Keratinocyte (primary cell): ENCODE results near the gene CITED1. TPM values are rescaled to one million over a fixed set of nuclear protein-coding genes. Genes with fewer than 3 reads are reported as not detected.

Experiments used
- DNase-seq: peaks from one replicate; pipeline ENCODE4 v3.0.0-alpha.2; 2011; ENCODE audit warnings: low read depth, missing footprints, low spot score
- FAIRE-seq: peaks from 2 replicates; lab custom pipeline; 2011; peaks lifted over from hg19 to GRCh38; lab: Jason Lieb, UNC
- H2AFZ ChIP-seq: 2 replicates; pipeline ENCODE4 v1.6.0; 2012; ENCODE audit warnings: low read length, control low read depth, inconsistent platforms; ENCODE audit not compliant: control insufficient read depth
- H3K27ac ChIP-seq: 2 replicates; pipeline ENCODE4 v1.5.1; 2011; ENCODE audit warnings: low read length; ENCODE audit not compliant: control insufficient read depth, insufficient read depth
- H3K27me3 ChIP-seq: 3 replicates; pipeline ENCODE4 v1.6.0; 2011; ENCODE audit warnings: low read length; ENCODE audit not compliant: control insufficient read depth, insufficient read depth; ENCODE audit errors: extremely low read depth
- H3K36me3 ChIP-seq, 2 experiments: 2 replicates in 1 of 2; 3 replicates in 1 of 2; pipeline ENCODE4 v1.5.1; 2011; ENCODE audit warnings: low read length in 2 of 2, mild to moderate bottlenecking in 1 of 2; ENCODE audit not compliant: control insufficient read depth in 2 of 2, insufficient read depth in 2 of 2; ENCODE audit errors: extremely low read depth in 1 of 2
- H3K4me1 ChIP-seq: 3 replicates; pipeline ENCODE4 v1.5.1; 2011; ENCODE audit warnings: low read length; ENCODE audit not compliant: control insufficient read depth, insufficient read depth; ENCODE audit errors: extremely low read depth
- H3K4me2 ChIP-seq: 3 replicates; pipeline ENCODE4 v1.6.0; 2011; ENCODE audit warnings: low read depth, low read length; ENCODE audit not compliant: control insufficient read depth, insufficient read depth; ENCODE audit errors: extremely low read depth
- H3K4me3 ChIP-seq, 3 experiments: fragments of 200-600 bp in 1 of 3; sonication (generic) in 1 of 3; 2 replicates in 2 of 3; 3 replicates in 1 of 3; pipeline ENCODE4 v1.5.1; 2011 to 2016; ENCODE audit warnings: low read length in 3 of 3, mild to moderate bottlenecking in 3 of 3, control low read depth in 2 of 3, inconsistent platforms in 1 of 3, low read depth in 1 of 3, mixed read lengths in 1 of 3, mixed run types in 1 of 3, moderate library complexity in 1 of 3; ENCODE audit not compliant: control insufficient read depth in 2 of 3, insufficient read depth in 2 of 3; ENCODE audit errors: extremely low read depth in 1 of 3
- H3K79me2 ChIP-seq: 2 replicates; pipeline ENCODE4 v1.6.0; 2012; ENCODE audit warnings: low read length; ENCODE audit not compliant: control insufficient read depth, insufficient read depth
- H3K9ac ChIP-seq: 3 replicates; pipeline ENCODE4 v1.6.0; 2011; ENCODE audit warnings: low read length; ENCODE audit not compliant: control insufficient read depth, insufficient read depth; ENCODE audit errors: extremely low read depth
- H3K9me1 ChIP-seq: 3 replicates; pipeline ENCODE4 v1.6.0; 2011; ENCODE audit warnings: low read length; ENCODE audit not compliant: control insufficient read depth, insufficient read depth; ENCODE audit errors: extremely low read depth
- H3K9me3 ChIP-seq: 2 replicates; pipeline ENCODE4 v1.5.1; 2012; ENCODE audit warnings: low read depth, low read length; ENCODE audit not compliant: control insufficient read depth
- H4K20me1 ChIP-seq: 3 replicates; pipeline ENCODE4 v1.6.0; 2011; ENCODE audit warnings: low read length; ENCODE audit not compliant: control insufficient read depth, insufficient read depth; ENCODE audit errors: extremely low read depth
- EZH2 ChIP-seq: IDR thresholded peaks from one replicate; pipeline ENCODE4 v1.6.1; 2012; ENCODE audit warnings: inconsistent platforms, mild to moderate bottlenecking, low read length, moderate library complexity
- dilution Hi-C: fragments of 300-500 bp; cut with MboI; formaldehyde crosslinking; loops from one replicate; pipeline ENCODE4 v1.7.0; 2020; ENCODE audit warnings: low sequenced_read_pairs; ENCODE audit not compliant: extremely low pct_ligation_motif_present
- polyA plus RNA-seq, 5 experiments: library from polyadenylated mRNA; depleted of rRNA in 3 of 5; stranded (reverse) in 3 of 5; stranded (forward) in 1 of 5; unstranded in 1 of 5; fragments of >200 nt; gene quantifications; 1 replicate in 1 of 5; 2 replicates in 3 of 5; 3 replicates in 1 of 5; pipeline versions ENCODE4 v1.2.1 to v1.2.3, GENCODE V29; 2011 to 2012; ENCODE audit warnings: missing spikeins in 2 of 5, low read depth in 1 of 5, low replicate concordance in 1 of 5
- TF ChIP-seq, protein P1 (sequence below), 3 experiments: IDR thresholded peaks in 1 of 3; conservative IDR thresholded peaks in 1 of 3; optimal IDR thresholded peaks in 1 of 3; 2 replicates in 2 of 3; 3 replicates in 1 of 3; pipeline versions ENCODE3 to v1.5.1; 2011; ENCODE audit warnings: low read length in 3 of 3, mild to moderate bottlenecking in 3 of 3, moderate library complexity in 2 of 3, control low read depth in 1 of 3, inconsistent platforms in 1 of 3; ENCODE audit not compliant: insufficient read depth in 2 of 3; ENCODE audit errors: extremely low read depth in 1 of 3

CITED1 gene
- polyA plus RNA-seq, 1 donor (not counting 4 experiments of a cell fraction or from before 2014, with no cell fraction given), result 0.30 TPM

DNA sequence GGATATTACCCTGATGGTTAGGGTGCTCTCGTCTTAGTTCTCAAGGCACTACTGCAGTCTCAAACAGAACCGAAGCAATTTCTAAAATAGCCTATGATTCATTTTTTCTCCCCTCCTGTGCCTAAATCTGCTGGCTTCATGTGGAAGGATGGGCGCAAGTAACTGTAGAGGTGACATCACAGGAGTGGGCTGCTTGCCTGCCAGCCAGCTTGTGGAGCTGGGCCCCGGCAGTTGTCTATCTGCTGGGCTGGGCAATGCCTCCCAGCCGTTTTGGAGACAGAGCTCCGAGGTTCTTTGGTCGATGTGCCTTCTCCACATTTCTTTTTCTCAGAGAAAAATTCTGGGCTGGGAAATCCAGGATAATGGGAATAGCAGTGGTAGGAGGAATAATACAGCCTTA is 34.3 kb upstream of the CITED1 start:
- H3K4me1 ChIP-seq, result no peaks in the 10 kb centered on the region
- FAIRE-seq (no peak), DNase-seq (no peak)
- no peaks in the 10 kb centered on the region for H3K36me3 ChIP-seq
- TF ChIP-seq, protein P1, sequence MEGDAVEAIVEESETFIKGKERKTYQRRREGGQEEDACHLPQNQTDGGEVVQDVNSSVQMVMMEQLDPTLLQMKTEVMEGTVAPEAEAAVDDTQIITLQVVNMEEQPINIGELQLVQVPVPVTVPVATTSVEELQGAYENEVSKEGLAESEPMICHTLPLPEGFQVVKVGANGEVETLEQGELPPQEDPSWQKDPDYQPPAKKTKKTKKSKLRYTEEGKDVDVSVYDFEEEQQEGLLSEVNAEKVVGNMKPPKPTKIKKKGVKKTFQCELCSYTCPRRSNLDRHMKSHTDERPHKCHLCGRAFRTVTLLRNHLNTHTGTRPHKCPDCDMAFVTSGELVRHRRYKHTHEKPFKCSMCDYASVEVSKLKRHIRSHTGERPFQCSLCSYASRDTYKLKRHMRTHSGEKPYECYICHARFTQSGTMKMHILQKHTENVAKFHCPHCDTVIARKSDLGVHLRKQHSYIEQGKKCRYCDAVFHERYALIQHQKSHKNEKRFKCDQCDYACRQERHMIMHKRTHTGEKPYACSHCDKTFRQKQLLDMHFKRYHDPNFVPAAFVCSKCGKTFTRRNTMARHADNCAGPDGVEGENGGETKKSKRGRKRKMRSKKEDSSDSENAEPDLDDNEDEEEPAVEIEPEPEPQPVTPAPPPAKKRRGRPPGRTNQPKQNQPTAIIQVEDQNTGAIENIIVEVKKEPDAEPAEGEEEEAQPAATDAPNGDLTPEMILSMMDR (optimal IDR thresholded peaks at IDR 0.05 in 1 of 3, IDR thresholded peaks at IDR 0.05 in 1 of 3, conservative IDR thresholded peaks at IDR 0.05 in 1 of 3; ENCODE audit: extremely low read depth in 1 of 3, insufficient read depth in 2 of 3, low read length in 3 of 3), result no peak
- TF ChIP-seq EZH2, result no peak
- no peaks in the 10 kb centered on the region for H3K9me3 ChIP-seq
- no peak overlapping the region for H3K27ac ChIP-seq
- H3K4me3 ChIP-seq, result no peak overlapping the region
- H3K9me1 ChIP-seq, result no peaks in the 10 kb centered on the region
- dilution Hi-C loops, result no loop called here
- H2AFZ ChIP-seq, result no peak overlapping the region
- H3K4me2 ChIP-seq, result no peak overlapping the region
- no peaks in the 10 kb centered on the region for H3K79me2 ChIP-seq
- H3K9ac ChIP-seq, result no peak overlapping the region
- H3K27me3 ChIP-seq, result peaks cover 12% of the 10 kb centered on the region
- H4K20me1 ChIP-seq, result no peaks in the 10 kb centered on the region

DNA sequence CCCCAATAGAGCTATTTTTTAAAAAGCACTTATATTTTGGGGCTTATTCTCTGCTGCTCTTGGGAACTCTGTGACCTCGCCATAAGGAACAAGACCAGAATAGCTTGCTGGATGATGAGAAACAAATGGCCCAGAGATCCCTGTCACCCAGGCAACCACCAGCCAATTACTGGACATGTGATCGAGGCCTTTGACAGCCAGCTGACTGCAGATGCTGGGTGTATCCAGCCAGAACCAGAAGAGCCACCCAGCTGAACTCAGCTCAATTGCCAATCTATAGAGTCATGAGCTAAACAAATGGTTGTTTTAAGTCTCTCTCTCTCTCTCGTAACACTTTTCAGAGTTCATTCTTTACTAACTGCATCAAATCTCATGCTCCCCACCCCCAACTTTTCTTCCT is 24.4 kb upstream of the CITED1 start:
- no peak overlapping the region for H2AFZ ChIP-seq
- peaks cover 5% of the 10 kb centered on the region for H4K20me1 ChIP-seq
- no peak overlapping the region for H3K4me3 ChIP-seq
- H3K79me2 ChIP-seq, result no peaks in the 10 kb centered on the region
- DNase-seq (no peak), FAIRE-seq (no peak)
- H3K27ac ChIP-seq, result no peak overlapping the region
- TF ChIP-seq EZH2, result no peak
- TF ChIP-seq, protein P1 (optimal IDR thresholded peaks at IDR 0.05 in 1 of 3, IDR thresholded peaks at IDR 0.05 in 1 of 3, conservative IDR thresholded peaks at IDR 0.05 in 1 of 3; ENCODE audit: extremely low read depth in 1 of 3, insufficient read depth in 2 of 3, low read length in 3 of 3), result no peak
- H3K27me3 ChIP-seq, result peaks cover 6% of the 10 kb centered on the region
- no peak overlapping the region for H3K9ac ChIP-seq
- H3K9me3 ChIP-seq, result no peaks in the 10 kb centered on the region
- no peaks in the 10 kb centered on the region for H3K9me1 ChIP-seq
- H3K4me1 ChIP-seq, result no peaks in the 10 kb centered on the region
- no peaks in the 10 kb centered on the region for H3K36me3 ChIP-seq
- dilution Hi-C loops, result no loop called here
- H3K4me2 ChIP-seq, result no peak overlapping the region
